Stimulated activated CD8-positive, alpha-beta memory T cell treated with anti-CD3 and anti-CD28 coated beads, Interleukin-2, amount 100 ng/mL, for 1 hour (primary cell): ENCODE results near the gene HNRNPL.
A peak's percentile ranks its signal among the peaks of the same experiment; 100 is the strongest.
"Not testable (repeated sequence)": the region's sequence is repeated elsewhere in the genome, so short reads cannot be mapped to it uniquely, and the experiment has no call there.

Source experiments
- DNase-seq, 2 donors: peaks; one replicate each; pipeline ENCODE4 v3.0.0-alpha.2; 2020; ENCODE audit warnings: low read depth in 2 of 2

The HNRNPL gene

DNA sequence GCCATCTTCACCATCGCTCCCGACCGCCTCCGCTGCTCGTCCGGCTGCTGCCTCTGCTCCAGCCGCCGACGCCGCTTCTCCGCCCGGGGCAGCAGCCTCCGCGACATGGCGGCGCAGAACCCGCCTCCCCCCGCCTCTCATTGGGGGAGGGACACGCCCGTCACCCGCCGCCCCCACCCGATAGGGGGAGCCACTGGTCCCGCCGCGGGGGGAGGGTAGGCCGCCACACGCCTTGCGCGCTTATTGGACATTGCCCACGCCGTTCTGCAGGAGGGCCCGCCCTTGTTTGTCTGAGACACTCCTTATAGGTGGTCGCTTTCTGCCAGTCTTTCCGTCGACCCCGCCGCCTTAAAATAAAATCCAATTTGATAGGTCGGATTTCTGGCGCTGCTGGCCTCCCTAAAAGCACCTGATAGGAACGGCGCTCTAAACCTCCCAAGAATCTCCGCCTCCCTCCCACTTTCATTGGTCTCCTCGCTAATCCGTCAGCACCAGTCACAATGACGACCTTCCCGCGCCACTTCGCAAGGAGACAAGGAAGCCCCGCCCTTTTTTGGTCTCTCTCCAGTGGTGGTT lies at the start of gene HNRNPL:
TSS of gene HNRNPL (minus strand) at position 127 of the 576 bp plus-strand sequence. CDS start at position 107, 20 bp downstream.
- DNase-seq: peak; percentile 98 to 99

DNA sequence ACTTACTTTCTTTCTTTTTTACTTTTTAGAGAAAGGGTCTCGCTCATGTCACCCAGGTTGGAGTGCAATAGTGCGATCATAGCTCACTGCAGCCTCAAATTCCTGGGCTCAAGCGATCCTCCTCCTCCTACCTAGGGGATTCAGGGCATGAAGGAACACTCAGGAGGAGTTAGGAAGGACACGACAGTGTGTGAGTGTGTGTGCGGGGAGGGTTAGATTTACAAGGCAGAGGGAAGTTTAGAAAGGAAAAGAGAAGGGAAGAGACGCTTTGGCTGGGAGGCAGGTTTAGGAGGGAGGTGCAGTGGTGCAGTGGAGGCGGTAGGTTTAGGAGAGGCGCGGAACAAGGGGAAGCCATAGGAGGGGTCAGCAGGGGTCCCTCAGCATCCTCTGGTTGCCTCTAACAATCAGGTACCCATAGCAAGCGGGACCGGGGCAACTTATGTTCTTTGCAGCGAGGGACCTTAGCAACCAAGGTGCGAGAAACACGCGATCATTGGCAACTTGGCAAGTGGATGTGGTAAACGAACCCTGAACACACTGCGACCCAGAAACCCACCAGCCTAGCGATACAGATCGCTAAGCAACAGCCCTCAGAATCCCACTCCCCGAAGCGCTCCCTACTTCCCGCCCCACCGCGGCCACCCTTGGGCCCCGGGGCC lies 49.1 kb upstream of the HNRNPL start:
- peak in 1 of 2 donors; percentile 9 for DNase-seq

DNA sequence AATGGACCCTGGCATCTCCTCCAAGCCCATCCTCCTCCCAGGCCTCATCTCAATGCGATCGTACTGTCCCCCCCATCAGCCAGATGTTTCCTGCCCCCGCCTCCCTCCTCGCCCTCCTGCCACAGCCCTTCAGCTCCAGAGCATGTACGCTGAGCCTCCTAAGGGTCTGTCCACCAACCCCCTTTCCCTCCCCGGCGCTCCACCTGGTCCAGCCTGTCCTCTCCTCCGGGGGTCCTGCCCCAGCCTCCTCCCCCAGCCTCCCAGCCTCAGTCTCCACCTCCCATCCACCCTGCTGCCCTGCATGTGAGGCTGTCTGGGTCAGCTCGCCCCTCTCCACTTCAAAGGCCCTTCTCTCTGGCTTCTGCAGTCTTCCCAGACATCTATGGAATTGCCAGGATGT lies 45.2 kb upstream of the HNRNPL start:
- DNase-seq: no peak

DNA sequence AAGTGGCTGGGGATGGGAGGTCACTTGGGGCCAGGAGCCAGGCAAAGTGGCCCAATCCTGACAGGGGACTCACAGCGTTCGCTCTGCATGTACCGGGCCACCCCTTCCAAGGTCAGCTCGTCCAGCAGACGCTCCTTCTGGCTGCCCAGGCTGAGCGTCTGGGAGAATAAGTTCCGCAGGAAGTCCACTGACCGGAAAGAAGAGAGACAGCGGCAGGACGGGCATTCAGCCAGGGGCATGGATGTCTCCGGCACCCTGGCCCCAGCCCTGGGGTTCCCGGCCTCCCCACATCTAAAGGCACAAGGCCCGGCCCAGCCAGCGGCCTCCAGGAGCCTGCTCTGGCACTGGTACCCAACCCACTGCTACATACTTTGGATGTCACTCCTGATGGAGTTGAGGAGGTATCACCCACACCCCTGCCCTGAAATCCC lies 43.6 kb upstream of the HNRNPL start:
- no peak for DNase-seq

GRCh38 chr19:38892841-38893240 lies 43.1 kb upstream of the HNRNPL start:
- DNase-seq: no peak

DNA sequence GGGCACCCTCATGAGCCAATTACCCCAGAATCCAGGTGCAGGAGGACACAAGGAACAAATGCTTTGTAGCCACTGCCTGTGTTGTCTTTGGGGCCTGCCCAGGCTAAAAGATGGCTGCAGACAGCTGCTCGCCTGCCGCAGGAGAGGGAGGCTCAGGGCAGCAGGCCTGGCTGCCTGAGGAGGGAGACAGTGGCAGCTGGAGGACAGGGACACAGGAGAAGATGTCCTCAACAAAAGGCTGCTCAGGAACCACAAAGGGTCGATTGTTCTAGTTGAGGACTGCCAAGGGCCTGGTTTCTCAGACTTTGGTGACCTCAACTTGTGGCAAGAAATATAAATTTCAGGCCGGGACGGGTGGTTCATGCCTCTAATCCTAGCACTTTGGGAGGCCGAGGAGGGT lies 42.0 kb upstream of the HNRNPL start:
- no peak for DNase-seq

GRCh38 chr19:38890686-38891085 lies 40.9 kb upstream of the HNRNPL start:
- no peak for DNase-seq

GRCh38 chr19:38889803-38890202 lies 40.0 kb upstream of the HNRNPL start:
- DNase-seq: no peak

- DNase-seq: no peak
These were observed 39.1 kb upstream of the HNRNPL start for GRCh38 chr19:38888876-38889275.

- DNase-seq: not testable (repeated sequence)
These were observed 34.9 kb upstream of the HNRNPL start for GRCh38 chr19:38884691-38885090.

- no peak for DNase-seq
These were observed 33.5 kb upstream of the HNRNPL start for GRCh38 chr19:38883286-38883685.

GRCh38 chr19:38880882-38881609 lies 31.3 kb upstream of the HNRNPL start:
- no peak for DNase-seq

DNA sequence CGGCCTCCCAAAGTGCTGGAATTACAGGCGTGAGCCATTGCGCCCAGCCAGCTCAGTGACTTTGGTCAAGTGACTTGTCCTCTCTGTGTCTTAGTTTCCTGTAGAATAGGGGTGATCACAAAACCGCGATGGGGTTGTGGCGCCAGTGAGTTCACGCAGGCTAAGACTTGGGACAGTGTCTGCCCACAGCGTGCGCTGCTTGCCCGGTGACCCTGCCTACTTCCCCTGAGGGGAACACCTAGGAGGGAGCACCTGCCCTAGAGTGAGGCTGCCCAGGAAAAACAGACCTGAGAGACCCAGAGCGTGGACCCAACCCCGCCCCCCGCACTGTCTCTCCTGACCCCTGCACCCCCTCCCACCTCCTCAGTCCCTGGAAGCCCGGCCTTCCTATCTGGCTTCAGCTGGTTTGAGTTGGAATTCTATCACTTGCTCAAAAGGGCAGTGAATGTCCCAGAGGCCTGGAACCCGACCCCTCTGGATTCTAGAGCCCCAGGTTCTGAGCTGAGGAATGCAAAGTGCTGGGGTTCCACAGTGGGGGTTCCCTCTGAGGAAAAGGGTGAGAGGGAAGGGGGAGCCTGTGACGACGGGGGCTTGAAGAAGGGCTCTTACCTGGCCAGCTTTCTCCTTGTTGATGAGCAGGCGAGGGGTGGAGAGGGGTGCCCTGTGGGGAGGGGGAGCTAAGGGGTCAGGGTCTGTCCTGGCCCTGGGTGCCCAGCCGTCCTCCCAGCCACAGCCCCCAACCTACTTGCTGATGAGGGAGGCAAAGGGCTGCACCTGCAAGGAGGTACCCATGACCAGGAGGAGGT lies 30.5 kb upstream of the HNRNPL start:
- DNase-seq: no peak

DNA sequence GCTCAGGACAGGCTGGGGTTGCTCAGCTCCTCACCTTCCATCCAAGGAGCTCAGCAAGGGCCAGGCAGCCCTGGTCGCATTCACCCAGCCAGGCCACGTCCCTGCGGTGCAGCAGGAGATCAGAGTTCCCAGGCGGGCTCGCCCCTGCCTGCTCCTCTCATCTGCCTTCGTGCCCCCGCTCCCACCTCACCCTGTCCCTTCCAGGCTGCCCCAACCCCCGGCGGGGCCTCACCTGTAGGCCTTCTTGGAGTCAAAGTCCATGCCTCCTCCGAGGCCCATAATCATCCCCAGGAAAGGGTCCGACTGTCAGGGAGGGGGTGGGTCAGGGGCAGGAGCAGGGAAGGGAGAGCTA lies 29.6 kb upstream of the HNRNPL start:
- no peak for DNase-seq

GRCh38 chr19:38878575-38879399 lies 29.0 kb upstream of the HNRNPL start:
- no peak for DNase-seq

GRCh38 chr19:38877781-38878574 lies 28.2 kb upstream of the HNRNPL start, which contains the start of gene RINL:
Gene RINL (minus strand): TSS chr19:38878275. CDS start chr19:38876742, 1,533 bp downstream.
- DNase-seq: peak; percentile 46 to 51

- no peak for DNase-seq
These were observed 26.0 kb upstream of the HNRNPL start for GRCh38 chr19:38875656-38876395.

DNA sequence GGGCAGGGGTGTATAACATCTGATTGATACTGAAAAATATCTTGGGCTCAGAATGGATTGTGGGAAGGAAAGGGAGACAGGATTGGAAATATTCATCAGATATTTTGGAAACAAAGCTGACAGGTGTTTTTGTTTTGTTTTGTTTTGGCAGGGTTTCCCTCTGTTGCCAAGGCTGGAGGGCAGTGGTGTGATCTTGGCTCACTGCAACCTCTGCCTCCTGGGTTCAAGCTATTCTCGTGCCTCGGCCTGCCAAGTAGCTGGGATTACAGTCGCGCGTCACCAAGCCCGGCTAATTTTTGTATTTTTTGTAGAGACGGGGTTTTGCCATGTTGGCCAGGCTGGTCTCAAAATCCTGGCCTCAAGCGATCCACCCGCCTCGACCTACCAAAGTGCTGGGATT lies 23.6 kb upstream of the HNRNPL start:
- not testable (repeated sequence) for DNase-seq

- no peak for DNase-seq
These were observed 20.8 kb upstream of the HNRNPL start for GRCh38 chr19:38870612-38871011.
